Naive thymus-derived CD8-positive, alpha-beta T cell (primary cell): ENCODE results near the gene ULK3. TPM values are rescaled to one million over a fixed set of nuclear protein-coding genes. Genes with fewer than 3 reads are reported as not detected.

Experiments
- ATAC-seq, 2 donors: fragments of 150-1000 bp; cut with Tn5 transposase in 1 of 2; sonication (Bioruptor Pico), chemical (Tn5 transposase) in 1 of 2; 1 replicate in 1 of 2; 2 replicates in 1 of 2; pipeline ENCODE4 v1.10.0; 2021; ENCODE audit warnings: mild to moderate bottlenecking in 2 of 2, moderate library complexity in 2 of 2
- POLR2A ChIA-PET: fragments of 350-600 bp; sonication (Branson Sonifier 250); formaldehyde crosslinking; loops from one replicate; lab custom pipeline; 2021; ENCODE audit warnings: antibody characterized with exemption; lab: Charles Lee
- DNase-seq, 10 donors: peaks; one replicate each; pipeline versions ENCODE4 v3.0.0 to v3.0.0-alpha.2; 2020 to 2022
- H3K27ac Mint-ChIP-seq, 10 donors: one replicate each; pipeline ENCODE4 v1.8.0; 2020 to 2022; ENCODE audit warnings: mild to moderate bottlenecking in 10 of 10, mixed read lengths in 10 of 10, moderate library complexity in 4 of 10, inconsistent platforms in 1 of 10
- H3K27me3 Mint-ChIP-seq, 5 donors: one replicate each; pipeline ENCODE4 v1.8.0; 2021 to 2022; ENCODE audit warnings: mixed read lengths in 5 of 5
- H3K36me3 Mint-ChIP-seq, 3 donors: one replicate each; pipeline ENCODE4 v1.8.0; 2020 to 2022; ENCODE audit warnings: mixed read lengths in 3 of 3, mild to moderate bottlenecking in 2 of 3, inconsistent platforms in 1 of 3
- H3K4me1 Mint-ChIP-seq, 4 donors: one replicate each; pipeline ENCODE4 v1.8.0; 2021 to 2022; ENCODE audit warnings: mixed read lengths in 4 of 4
- H3K4me3 Mint-ChIP-seq, 10 donors: one replicate each; pipeline ENCODE4 v1.8.0; 2020 to 2022; ENCODE audit warnings: mild to moderate bottlenecking in 10 of 10, mixed read lengths in 10 of 10, moderate library complexity in 6 of 10, inconsistent platforms in 1 of 10
- H3K9me3 Mint-ChIP-seq, 9 donors: one replicate each; pipeline ENCODE4 v1.8.0; 2020 to 2022; ENCODE audit warnings: mixed read lengths in 9 of 9, mild to moderate bottlenecking in 3 of 9, inconsistent platforms in 1 of 9, moderate library complexity in 1 of 9
- polyA plus RNA-seq, 3 donors: library from polyadenylated mRNA; unstranded; fragments of 300-500 nt; fragmentation: Illumina TruSeq; gene quantifications; one replicate each; pipeline ENCODE4 v1.2.3, GENCODE V29; 2021
- total RNA-seq, 8 experiments: library from RNA in 2 of 8; stranded (reverse) in 2 of 8; gene quantifications; one replicate each; pipeline ENCODE4 v1.2.3 and lab custom pipeline; 2021 to 2026

The ULK3 gene
- total and polyA plus RNA-seq, 5 experiments from 2014 or later = 16.3 to 83.6 (median 32.2) TPM

- H3K27ac Mint-ChIP-seq = peak overlapping the region; percentile 14 to 94 (median 84)
- no peaks in the 10 kb centered on the region for H3K27me3 Mint-ChIP-seq
- ATAC-seq (no peak), DNase-seq (no peak)
- peaks cover 0 to 32% (median 5%) of the 10 kb centered on the region in 3 donors for H3K36me3 Mint-ChIP-seq
- no peaks in the 10 kb centered on the region for H3K9me3 Mint-ChIP-seq
- H3K4me3 Mint-ChIP-seq = peak overlapping the region in 8 of 10 donors; percentile 8 to 99 (median 65)
- peaks cover 38 to 85% (median 80%) of the 10 kb centered on the region in 4 donors for H3K4me1 Mint-ChIP-seq
- POLR2A ChIA-PET = interaction anchor here (1.0 kb wide), 1 partner anchor 11 kb away, joined by 3 read pairs; no protein-coding TSS in a partner anchor
These were observed 23.1 kb upstream of the ULK3 start for GRCh38 chr15:74866090-74866489.

- Mint-ChIP-seq H3K36me3 (peaks cover 0 to 29% (median 5%) of the 10 kb centered on the region in 3 donors), H3K9me3 (no peaks in the 10 kb centered on the region), H3K4me3 (peak overlapping the region in 7 of 10 donors; percentile 54 to 99 (median 63)), H3K4me1 (peaks cover 35 to 81% (median 74%) of the 10 kb centered on the region in 4 donors), H3K27ac (peak overlapping the region; percentile 15 to 94 (median 86)), H3K27me3 (no peaks in the 10 kb centered on the region)
- DNase-seq (no peak), ATAC-seq (no peak)
- POLR2A ChIA-PET = interaction anchor here (0.7 to 1.0 kb wide), 3 partner anchors 25 to 416 kb away, joined by 3 to 4 read pairs (median 3); partner anchors contain the start of gene MPI
These were observed 22.4 kb upstream of the ULK3 start for GRCh38 chr15:74865316-74865715.

GRCh38 chr15:74864296-74864695, 21.3 kb upstream of the ULK3 start:
- DNase-seq (no peak), ATAC-seq (no peak)
- peak overlapping the region in 8 of 10 donors; percentile 10 to 77 (median 58) for H3K4me3 Mint-ChIP-seq
- H3K36me3 Mint-ChIP-seq = peaks cover 0 to 27% (median 5%) of the 10 kb centered on the region in 3 donors
- peaks cover 29 to 77% (median 69%) of the 10 kb centered on the region in 4 donors for H3K4me1 Mint-ChIP-seq
- no peaks in the 10 kb centered on the region for H3K27me3 Mint-ChIP-seq
- no peaks in the 10 kb centered on the region for H3K9me3 Mint-ChIP-seq
- H3K27ac Mint-ChIP-seq = peak overlapping the region; percentile 45 to 94 (median 87)
- POLR2A ChIA-PET = interaction anchor here (0.6 kb wide), 1 partner anchor 38 kb away, joined by 5 read pairs; the partner anchor contains the start of gene CPLX3

GRCh38 chr15:74863239-74864056, 20.5 kb upstream of the ULK3 start:
- ATAC-seq = peak; percentile 63 to 67
- peak in 1 of 10 donors; percentile 11 for DNase-seq
- peaks cover 0 to 27% (median 5%) of the 10 kb centered on the region in 3 donors for H3K36me3 Mint-ChIP-seq
- H3K27me3 Mint-ChIP-seq = no peaks in the 10 kb centered on the region
- peak overlapping the region in 9 of 10 donors; percentile 0 to 64 (median 34) for H3K4me3 Mint-ChIP-seq
- H3K9me3 Mint-ChIP-seq = no peaks in the 10 kb centered on the region
- H3K4me1 Mint-ChIP-seq = peaks cover 33 to 76% (median 69%) of the 10 kb centered on the region in 4 donors
- peak overlapping the region; percentile 45 to 92 (median 79) for H3K27ac Mint-ChIP-seq
- POLR2A ChIA-PET = interaction anchor here (0.7 kb wide), 2 partner anchors 12 to 15 kb away, joined by 4 to 5 read pairs; no protein-coding TSS in a partner anchor

- no peak for ATAC-seq
- peaks cover 0 to 19% (median 0%) of the 10 kb centered on the region in 3 donors for H3K36me3 Mint-ChIP-seq
- no peak for DNase-seq
- POLR2A ChIA-PET = interaction anchor here (0.7 to 1.9 kb wide), 6 partner anchors 9 to 243 kb away, joined by 3 to 8 read pairs (median 4); partner anchors contain the start of genes CLK3, FAM219B and SCAMP2
- H3K4me3 Mint-ChIP-seq = peak overlapping the region in 6 of 10 donors; percentile 12 to 40 (median 26)
- no peaks in the 10 kb centered on the region for H3K9me3 Mint-ChIP-seq
- peaks cover 18 to 55% (median 45%) of the 10 kb centered on the region in 4 donors for H3K4me1 Mint-ChIP-seq
- no peaks in the 10 kb centered on the region for H3K27me3 Mint-ChIP-seq
- peak overlapping the region in 8 of 10 donors; percentile 24 to 89 (median 72) for H3K27ac Mint-ChIP-seq
These were observed 15.4 kb upstream of the ULK3 start for GRCh38 chr15:74858369-74858740.

GRCh38 chr15:74857671-74858368, 14.9 kb upstream of the ULK3 start:
- peak overlapping the region in 6 of 10 donors; percentile 7 to 52 (median 18) for H3K4me3 Mint-ChIP-seq
- H3K36me3 Mint-ChIP-seq = peaks cover 0 to 24% (median 0%) of the 10 kb centered on the region in 3 donors
- peaks cover 20 to 52% (median 44%) of the 10 kb centered on the region in 4 donors for H3K4me1 Mint-ChIP-seq
- no peaks in the 10 kb centered on the region for H3K27me3 Mint-ChIP-seq
- DNase-seq (no peak), ATAC-seq (peak in 1 of 2 donors; percentile 57)
- POLR2A ChIA-PET = interaction anchor here (0.5 to 1.9 kb wide), 8 partner anchors 9 to 242 kb away, joined by 3 to 8 read pairs (median 4); partner anchors contain the start of genes CLK3, FAM219B and SCAMP2
- no peaks in the 10 kb centered on the region for H3K9me3 Mint-ChIP-seq
- peak overlapping the region; percentile 43 to 89 (median 72) for H3K27ac Mint-ChIP-seq

- DNase-seq = no peak
- Mint-ChIP-seq H3K9me3 (no peaks in the 10 kb centered on the region), H3K27me3 (no peaks in the 10 kb centered on the region), H3K36me3 (peaks cover 0 to 31% (median 0%) of the 10 kb centered on the region in 3 donors), H3K27ac (peak overlapping the region; percentile 55 to 89 (median 82)), H3K4me1 (peaks cover 20 to 49% (median 44%) of the 10 kb centered on the region in 4 donors), H3K4me3 (no peak overlapping the region)
- ATAC-seq = no peak
- POLR2A ChIA-PET = interaction anchor here (0.9 to 1.9 kb wide), 3 partner anchors 12 to 50 kb away, joined by 4 to 7 read pairs (median 7); partner anchors contain the start of gene SCAMP2
These were observed 14.2 kb upstream of the ULK3 start for GRCh38 chr15:74857082-74857655.

- POLR2A ChIA-PET = interaction anchor here (0.9 to 1.0 kb wide), 3 partner anchors 10 to 51 kb away, joined by 3 to 4 read pairs (median 3); no protein-coding TSS in a partner anchor
- Mint-ChIP-seq H3K27me3 (no peaks in the 10 kb centered on the region), H3K4me3 (no peak overlapping the region), H3K9me3 (no peaks in the 10 kb centered on the region), H3K36me3 (peaks cover 0 to 34% (median 2%) of the 10 kb centered on the region in 3 donors), H3K4me1 (peaks cover 20 to 47% (median 44%) of the 10 kb centered on the region in 4 donors), H3K27ac (peak overlapping the region in 7 of 10 donors; percentile 18 to 89 (median 78))
- no peak for ATAC-seq
- no peak for DNase-seq
These were observed 13.6 kb upstream of the ULK3 start for GRCh38 chr15:74856537-74856936.

GRCh38 chr15:74855857-74856256, 12.9 kb upstream of the ULK3 start:
- POLR2A ChIA-PET = interaction anchor here (0.6 to 1.2 kb wide), 8 partner anchors 9 to 89 kb away, joined by 3 to 5 read pairs (median 3); no protein-coding TSS in a partner anchor
- H3K9me3 Mint-ChIP-seq = no peaks in the 10 kb centered on the region

GRCh38 chr15:74854453-74855022, 11.6 kb upstream of the ULK3 start:
- POLR2A ChIA-PET = interaction anchor here (2.6 kb wide), 1 partner anchor 11 kb away, joined by 8 read pairs; the partner anchor contains the start of gene ULK3
- peaks cover 0 to 50% (median 6%) of the 10 kb centered on the region in 3 donors for H3K36me3 Mint-ChIP-seq

More at GRCh38 chr15:74855857-74856256, 12.9 kb upstream of the ULK3 start:
- H3K4me1 Mint-ChIP-seq = peaks cover 20 to 42% (median 40%) of the 10 kb centered on the region in 4 donors
- no peaks in the 10 kb centered on the region for H3K27me3 Mint-ChIP-seq
- ATAC-seq (no peak), DNase-seq (no peak)
- peak overlapping the region in 1 of 10 donors; percentile 30 for H3K4me3 Mint-ChIP-seq
- peak overlapping the region in 9 of 10 donors; percentile 31 to 93 (median 68) for H3K27ac Mint-ChIP-seq
- H3K36me3 Mint-ChIP-seq = peaks cover 0 to 41% (median 4%) of the 10 kb centered on the region in 3 donors

GRCh38 chr15:74851960-74852359, 9.0 kb upstream of the ULK3 start:
- Mint-ChIP-seq H3K4me3 (no peak overlapping the region), H3K9me3 (no peaks in the 10 kb centered on the region), H3K36me3 (peaks cover 0 to 65% (median 8%) of the 10 kb centered on the region in 3 donors), H3K27ac (peak overlapping the region in 3 of 10 donors; percentile 64 to 65 (median 65)), H3K27me3 (no peaks in the 10 kb centered on the region), H3K4me1 (peaks cover 7 to 14% (median 11%) of the 10 kb centered on the region in 4 donors)
- POLR2A ChIA-PET = interaction anchor here (0.6 to 2.6 kb wide), 6 partner anchors 9 to 45 kb away, joined by 3 to 8 read pairs (median 4); partner anchors contain the start of gene ULK3
- ATAC-seq (no peak), DNase-seq (no peak)

More at GRCh38 chr15:74854453-74855022, 11.6 kb upstream of the ULK3 start:
- ATAC-seq = no peak
- no peaks in the 10 kb centered on the region for H3K27me3 Mint-ChIP-seq
- H3K4me1 Mint-ChIP-seq = peaks cover 20 to 39% (median 35%) of the 10 kb centered on the region in 4 donors
- H3K4me3 Mint-ChIP-seq = no peak overlapping the region
- no peaks in the 10 kb centered on the region for H3K9me3 Mint-ChIP-seq
- no peak for DNase-seq
- peak overlapping the region in 1 of 10 donors; percentile 49 for H3K27ac Mint-ChIP-seq
